HCT116 (cell line): ENCODE results near the gene AKR1A1. TPM values are rescaled to one million over a fixed set of nuclear protein-coding genes. Genes with fewer than 3 reads are reported as not detected.

Experiments
- ATAC-seq: fragments of 200-7000 bp; cut with Tn5 transposase; 2 replicates; pipeline ENCODE4 v1.9.1; 2020; ENCODE audit warnings: mild to moderate bottlenecking, moderate library complexity
- BruUV-seq: library from RNA; stranded (reverse); fragments of 400-500 nt; replicated peaks from 2 replicates; lab custom pipeline; 2021; lab: Mats Ljungman, UMichigan
- CTCF ChIA-PET: fragments of 300-600 bp; sonication (Branson Sonifier 250); formaldehyde crosslinking; loops from one replicate; lab custom pipeline; 2021; ENCODE audit warnings: antibody characterized with exemption; lab: Charles Lee
- POLR2A ChIA-PET: fragments of 300-600, 350-600 bp; sonication (Branson Sonifier 250); formaldehyde crosslinking; loops from one replicate; lab custom pipeline; 2021; ENCODE audit warnings: antibody characterized with exemption; lab: Charles Lee
- RAD21 ChIA-PET, 2 experiments: fragments of 300-600 bp; sonication (Branson Sonifier 250); formaldehyde crosslinking; loops; one replicate each; lab custom pipeline; 2023; ENCODE audit warnings: low total read pairs in 2 of 2; ENCODE audit not compliant: uncharacterized antibody in 2 of 2, unreplicated experiment in 2 of 2, low non-redundant PET in 1 of 2; lab: Charles Lee
- DNase-seq: peaks from one replicate; pipeline ENCODE4 v3.0.0-alpha.2; 2010; ENCODE audit warnings: low read depth, low spot score
- H2AFZ ChIP-seq: fragments of 200-600 bp; shearing (Covaris generic), sonication (generic); 2 replicates; pipeline ENCODE4 v1.6.1; 2017; ENCODE audit warnings: low read depth, mixed run types, mixed read lengths, antibody characterized with exemption, low read length; ENCODE audit not compliant: poor library complexity, severe bottlenecking
- H3K27ac ChIP-seq: 2 replicates; pipeline ENCODE4 v1.5.1; 2012; ENCODE audit warnings: low read depth, low read length
- H3K27me3 ChIP-seq: fragments of 200-600 bp; sonication (generic); 2 replicates; pipeline ENCODE4 v1.6.1; 2016; ENCODE audit warnings: mixed run types, low read length, mixed read lengths; ENCODE audit not compliant: insufficient read depth
- H3K36me3 ChIP-seq, 2 experiments: fragments of 200-500 bp in 1 of 2; fragments of 200-600 bp in 1 of 2; sonication (Bioruptor generic) in 1 of 2; sonication (generic) in 1 of 2; 2 replicates each; pipeline versions ENCODE4 v1.5.1 to v1.6.1; 2014 to 2016; ENCODE audit warnings: low read length in 2 of 2, inconsistent platforms in 1 of 2, mixed read lengths in 1 of 2, mixed run types in 1 of 2; ENCODE audit not compliant: insufficient read depth in 2 of 2, control insufficient read depth in 1 of 2
- H3K4me1 ChIP-seq, 2 experiments: fragments of 200-600 bp in 1 of 2; sonication (generic) in 1 of 2; 2 replicates each; pipeline versions ENCODE4 v1.5.1 to v1.6.1; 2012 to 2017; ENCODE audit warnings: low read length in 2 of 2, inconsistent platforms in 1 of 2, mild to moderate bottlenecking in 1 of 2, mixed read lengths in 1 of 2, mixed run types in 1 of 2, moderate library complexity in 1 of 2; ENCODE audit not compliant: insufficient read depth in 2 of 2, control insufficient read depth in 1 of 2
- H3K4me2 ChIP-seq: fragments of 200-600 bp; sonication (generic); 2 replicates; pipeline ENCODE4 v1.6.1; 2017; ENCODE audit warnings: mixed run types, low read length, mixed read lengths
- H3K4me3 ChIP-seq, 2 experiments: fragments of 200-600 bp in 1 of 2; sonication (generic) in 1 of 2; replicated peaks in 1 of 2; 2 replicates each; pipeline ENCODE4 v1.5.1; 2011 to 2016; ENCODE audit warnings: low read length in 2 of 2, control low read depth in 1 of 2, low read depth in 1 of 2, mild to moderate bottlenecking in 1 of 2, mixed read lengths in 1 of 2, mixed run types in 1 of 2
- H3K79me2 ChIP-seq: fragments of 200-600 bp; sonication (generic); 2 replicates; pipeline ENCODE4 v1.6.1; 2017; ENCODE audit warnings: mild to moderate bottlenecking, mixed run types, low read length, moderate library complexity, mixed read lengths; ENCODE audit not compliant: insufficient read depth
- H3K9ac ChIP-seq: fragments of 200-600 bp; sonication (generic); 2 replicates; pipeline ENCODE4 v1.6.1; 2016; ENCODE audit warnings: low read length, mixed read lengths
- H3K9me2 ChIP-seq: fragments of 200-600 bp; sonication (generic), shearing (Covaris generic); 2 replicates; pipeline ENCODE4 v1.6.1; 2017; ENCODE audit warnings: mixed run types, mild to moderate bottlenecking, moderate library complexity; ENCODE audit not compliant: insufficient read depth
- H3K9me3 ChIP-seq, 2 experiments: fragments of 200-500 bp in 1 of 2; fragments of 200-600 bp in 1 of 2; sonication (Bioruptor generic) in 1 of 2; sonication (generic) in 1 of 2; 2 replicates each; pipeline ENCODE4 v1.6.1; 2014 to 2017; ENCODE audit warnings: low read length in 2 of 2, mixed read lengths in 2 of 2, inconsistent platforms in 1 of 2, low read depth in 1 of 2, mild to moderate bottlenecking in 1 of 2, mixed run types in 1 of 2, moderate library complexity in 1 of 2; ENCODE audit not compliant: control insufficient read depth in 1 of 2, insufficient read depth in 1 of 2
- H4K20me1 ChIP-seq: fragments of 200-600 bp; sonication (generic), shearing (Covaris generic); 2 replicates; pipeline ENCODE4 v1.6.1; 2017; ENCODE audit warnings: mixed run types, mild to moderate bottlenecking, moderate library complexity; ENCODE audit not compliant: insufficient read depth
- ATF3 ChIP-seq: IDR thresholded peaks from 2 replicates; pipeline ENCODE4 v1.6.1; 2012
- EGR1 ChIP-seq: IDR thresholded peaks from 2 replicates; pipeline ENCODE4 v1.6.1; 2012; ENCODE audit warnings: low read depth
- EZH2 ChIP-seq: fragments of 200-600 bp; sonication (generic); IDR thresholded peaks from 2 replicates; pipeline ENCODE4 v1.6.1; 2017; ENCODE audit warnings: antibody characterized with exemption, mixed run types
- EZH2phosphoT487 ChIP-seq: fragments of 200-600 bp; IDR thresholded peaks from 2 replicates; pipeline ENCODE4 v1.6.1; 2018; ENCODE audit warnings: antibody characterized with exemption, borderline replicate concordance
- FOSL1 ChIP-seq: IDR thresholded peaks from 2 replicates; pipeline ENCODE4 v1.6.1; 2012; ENCODE audit warnings: low read depth
- JUND ChIP-seq: IDR thresholded peaks from 2 replicates; pipeline ENCODE4 v1.6.1; 2012
- MAX ChIP-seq: IDR thresholded peaks from 2 replicates; pipeline ENCODE4 v1.6.1; 2012
- POLR2A ChIP-seq: IDR thresholded peaks from 2 replicates; pipeline ENCODE4 v1.7.0; 2011; ENCODE audit warnings: borderline replicate concordance; ENCODE audit not compliant: insufficient read depth, insufficient read length; ENCODE audit errors: extremely low read depth
- POLR2AphosphoS5 ChIP-seq: IDR thresholded peaks from 2 replicates; pipeline ENCODE4 v1.6.1; 2011; ENCODE audit warnings: mild to moderate bottlenecking, low read depth, low read length, moderate library complexity
- RAD21 ChIP-seq: IDR thresholded peaks from 2 replicates; pipeline ENCODE4 v1.6.1; 2012; ENCODE audit warnings: low read depth, mild to moderate bottlenecking
- SIN3A ChIP-seq: IDR thresholded peaks from 2 replicates; pipeline ENCODE4 v1.6.1; 2012; ENCODE audit warnings: low read depth
- SP1 ChIP-seq: IDR thresholded peaks from 2 replicates; pipeline ENCODE4 v1.6.1; 2012; ENCODE audit warnings: low read depth
- SRF ChIP-seq: IDR thresholded peaks from 2 replicates; pipeline ENCODE4 v1.6.1; 2012; ENCODE audit warnings: low read depth
- YY1 ChIP-seq: IDR thresholded peaks from 2 replicates; pipeline ENCODE4 v1.6.1; 2011; ENCODE audit warnings: low read length, low read depth, moderate library complexity, mild to moderate bottlenecking; ENCODE audit not compliant: insufficient replicate concordance; ENCODE audit errors: extremely low read depth
- ZBTB33 ChIP-seq: IDR thresholded peaks from 2 replicates; pipeline ENCODE4 v1.6.1; 2011; ENCODE audit warnings: mild to moderate bottlenecking, low read length, moderate library complexity; ENCODE audit not compliant: insufficient replicate concordance; ENCODE audit errors: extremely low read depth
- ZFX ChIP-seq: fragments of 450-650 bp; IDR thresholded peaks from 2 replicates; pipeline ENCODE4 v1.6.1; 2017
- ZNF274 ChIP-seq: fragments of 200-500 bp; sonication (Bioruptor generic); IDR thresholded peaks from 2 replicates; pipeline ENCODE4 v1.6.1; 2014; ENCODE audit warnings: mild to moderate bottlenecking, low read depth, low read length, inconsistent platforms
- intact Hi-C: fragments of 100-400 bp; cut with micrococcal nuclease; formaldehyde crosslinking; loops from 2 replicates; pipeline ENCODE4 v1.10.0; 2022
- total RNA-seq: library from RNA; stranded (reverse); gene quantifications from one replicate; pipeline ENCODE4 v1.2.1, GENCODE V29; 2021; ENCODE audit not compliant: unreplicated experiment
- TF ChIP-seq, protein P1 (sequence below): IDR thresholded peaks from 2 replicates; pipeline ENCODE4 v1.6.1; 2012; ENCODE audit warnings: low read depth
- TF ChIP-seq, protein P2 (sequence below), 3 experiments: fragments of 200-600 bp in 1 of 3; sonication (generic) in 1 of 3; IDR thresholded peaks in 2 of 3; conservative IDR thresholded peaks in 1 of 3; 2 replicates each; pipeline ENCODE4 v1.5.1; 2012 to 2017; ENCODE audit warnings: low read depth in 2 of 3, low read length in 2 of 3, antibody characterized with exemption in 1 of 3, borderline replicate concordance in 1 of 3, control low read depth in 1 of 3, mild to moderate bottlenecking in 1 of 3, mixed read lengths in 1 of 3, mixed run types in 1 of 3, moderate library complexity in 1 of 3; ENCODE audit not compliant: insufficient read depth in 1 of 3

Gene AKR1A1
- total RNA-seq, 1 experiment from 2014 or later, result 199 TPM

- CTCF ChIA-PET, result no interaction called here
Observed at GRCh38 chr1:45531873-45532272, 18.8 kb upstream of the AKR1A1 start.

More at GRCh38 chr1:45531873-45532272, 18.8 kb upstream of the AKR1A1 start:
- intact Hi-C loops, result no loop called here
- Histone ChIP-seq H3K9ac (no peak overlapping the region), H3K9me2 (no peaks in the 10 kb centered on the region), H4K20me1 (no peaks in the 10 kb centered on the region), H3K27ac (no peak overlapping the region), H2AFZ (no peak overlapping the region), H3K36me3 (no peaks in the 10 kb centered on the region), H3K27me3 (no peaks in the 10 kb centered on the region), H3K9me3 (no peaks in the 10 kb centered on the region), H3K4me3 (no peak overlapping the region), H3K4me2 (no peak overlapping the region), H3K79me2 (no peaks in the 10 kb centered on the region), H3K4me1 (no peaks in the 10 kb centered on the region)
- TF ChIP-seq ZFX, result no peak
- TF ChIP-seq, protein P1, sequence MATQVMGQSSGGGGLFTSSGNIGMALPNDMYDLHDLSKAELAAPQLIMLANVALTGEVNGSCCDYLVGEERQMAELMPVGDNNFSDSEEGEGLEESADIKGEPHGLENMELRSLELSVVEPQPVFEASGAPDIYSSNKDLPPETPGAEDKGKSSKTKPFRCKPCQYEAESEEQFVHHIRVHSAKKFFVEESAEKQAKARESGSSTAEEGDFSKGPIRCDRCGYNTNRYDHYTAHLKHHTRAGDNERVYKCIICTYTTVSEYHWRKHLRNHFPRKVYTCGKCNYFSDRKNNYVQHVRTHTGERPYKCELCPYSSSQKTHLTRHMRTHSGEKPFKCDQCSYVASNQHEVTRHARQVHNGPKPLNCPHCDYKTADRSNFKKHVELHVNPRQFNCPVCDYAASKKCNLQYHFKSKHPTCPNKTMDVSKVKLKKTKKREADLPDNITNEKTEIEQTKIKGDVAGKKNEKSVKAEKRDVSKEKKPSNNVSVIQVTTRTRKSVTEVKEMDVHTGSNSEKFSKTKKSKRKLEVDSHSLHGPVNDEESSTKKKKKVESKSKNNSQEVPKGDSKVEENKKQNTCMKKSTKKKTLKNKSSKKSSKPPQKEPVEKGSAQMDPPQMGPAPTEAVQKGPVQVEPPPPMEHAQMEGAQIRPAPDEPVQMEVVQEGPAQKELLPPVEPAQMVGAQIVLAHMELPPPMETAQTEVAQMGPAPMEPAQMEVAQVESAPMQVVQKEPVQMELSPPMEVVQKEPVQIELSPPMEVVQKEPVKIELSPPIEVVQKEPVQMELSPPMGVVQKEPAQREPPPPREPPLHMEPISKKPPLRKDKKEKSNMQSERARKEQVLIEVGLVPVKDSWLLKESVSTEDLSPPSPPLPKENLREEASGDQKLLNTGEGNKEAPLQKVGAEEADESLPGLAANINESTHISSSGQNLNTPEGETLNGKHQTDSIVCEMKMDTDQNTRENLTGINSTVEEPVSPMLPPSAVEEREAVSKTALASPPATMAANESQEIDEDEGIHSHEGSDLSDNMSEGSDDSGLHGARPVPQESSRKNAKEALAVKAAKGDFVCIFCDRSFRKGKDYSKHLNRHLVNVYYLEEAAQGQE, result no peak
- no peak for TF ChIP-seq MAX
- no peak for TF ChIP-seq ZBTB33
- no peak for TF ChIP-seq SIN3A
- TF ChIP-seq SRF, result no peak
- TF ChIP-seq, protein P2, sequence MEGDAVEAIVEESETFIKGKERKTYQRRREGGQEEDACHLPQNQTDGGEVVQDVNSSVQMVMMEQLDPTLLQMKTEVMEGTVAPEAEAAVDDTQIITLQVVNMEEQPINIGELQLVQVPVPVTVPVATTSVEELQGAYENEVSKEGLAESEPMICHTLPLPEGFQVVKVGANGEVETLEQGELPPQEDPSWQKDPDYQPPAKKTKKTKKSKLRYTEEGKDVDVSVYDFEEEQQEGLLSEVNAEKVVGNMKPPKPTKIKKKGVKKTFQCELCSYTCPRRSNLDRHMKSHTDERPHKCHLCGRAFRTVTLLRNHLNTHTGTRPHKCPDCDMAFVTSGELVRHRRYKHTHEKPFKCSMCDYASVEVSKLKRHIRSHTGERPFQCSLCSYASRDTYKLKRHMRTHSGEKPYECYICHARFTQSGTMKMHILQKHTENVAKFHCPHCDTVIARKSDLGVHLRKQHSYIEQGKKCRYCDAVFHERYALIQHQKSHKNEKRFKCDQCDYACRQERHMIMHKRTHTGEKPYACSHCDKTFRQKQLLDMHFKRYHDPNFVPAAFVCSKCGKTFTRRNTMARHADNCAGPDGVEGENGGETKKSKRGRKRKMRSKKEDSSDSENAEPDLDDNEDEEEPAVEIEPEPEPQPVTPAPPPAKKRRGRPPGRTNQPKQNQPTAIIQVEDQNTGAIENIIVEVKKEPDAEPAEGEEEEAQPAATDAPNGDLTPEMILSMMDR (IDR thresholded peaks at IDR 0.05 in 2 of 3, conservative IDR thresholded peaks at IDR 0.05 in 1 of 3; ENCODE audit: borderline replicate concordance in 1 of 3, insufficient read depth in 1 of 3, low read depth in 2 of 3, low read length in 2 of 3), result no peak
- no peak for TF ChIP-seq ZNF274
- TF ChIP-seq EZH2, result no peak
- TF ChIP-seq EZH2phosphoT487, result no peak
- no peak for TF ChIP-seq JUND
- TF ChIP-seq RAD21, result no peak
- TF ChIP-seq POLR2A, result no peak
- no peak for TF ChIP-seq FOSL1
- no peak for TF ChIP-seq EGR1
- TF ChIP-seq POLR2AphosphoS5, result no peak
- no peak for TF ChIP-seq YY1
- TF ChIP-seq ATF3, result no peak
- no peak for TF ChIP-seq SP1
- ChIA-PET RAD21 (no interaction called here), POLR2A (interaction anchor here (0.9 kb wide), 1 partner anchor 10 kb away, joined by 3 read pairs; the partner anchor contains the start of gene PRDX1)
- ATAC-seq, result no peak
- no TSS peak for BruUV-seq
- DNase-seq, result no peak
